GM21737 (cell line): ENCODE measurements around the gene SNRNP48.

ENCODE experiments used
- ATAC-seq: cut with Tn5 transposase; IDR thresholded peaks from one replicate; pipeline ENCODE4 v1.9.1; 2021; ENCODE audit warnings: mild to moderate bottlenecking, moderate library complexity; ENCODE audit not compliant: unreplicated experiment

Gene SNRNP48, protein sequence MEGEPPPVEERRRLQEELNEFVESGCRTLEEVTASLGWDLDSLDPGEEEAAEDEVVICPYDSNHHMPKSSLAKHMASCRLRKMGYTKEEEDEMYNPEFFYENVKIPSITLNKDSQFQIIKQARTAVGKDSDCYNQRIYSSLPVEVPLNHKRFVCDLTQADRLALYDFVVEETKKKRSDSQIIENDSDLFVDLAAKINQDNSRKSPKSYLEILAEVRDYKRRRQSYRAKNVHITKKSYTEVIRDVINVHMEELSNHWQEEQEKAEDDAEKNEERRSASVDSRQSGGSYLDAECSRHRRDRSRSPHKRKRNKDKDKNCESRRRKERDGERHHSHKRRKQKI

DNA sequence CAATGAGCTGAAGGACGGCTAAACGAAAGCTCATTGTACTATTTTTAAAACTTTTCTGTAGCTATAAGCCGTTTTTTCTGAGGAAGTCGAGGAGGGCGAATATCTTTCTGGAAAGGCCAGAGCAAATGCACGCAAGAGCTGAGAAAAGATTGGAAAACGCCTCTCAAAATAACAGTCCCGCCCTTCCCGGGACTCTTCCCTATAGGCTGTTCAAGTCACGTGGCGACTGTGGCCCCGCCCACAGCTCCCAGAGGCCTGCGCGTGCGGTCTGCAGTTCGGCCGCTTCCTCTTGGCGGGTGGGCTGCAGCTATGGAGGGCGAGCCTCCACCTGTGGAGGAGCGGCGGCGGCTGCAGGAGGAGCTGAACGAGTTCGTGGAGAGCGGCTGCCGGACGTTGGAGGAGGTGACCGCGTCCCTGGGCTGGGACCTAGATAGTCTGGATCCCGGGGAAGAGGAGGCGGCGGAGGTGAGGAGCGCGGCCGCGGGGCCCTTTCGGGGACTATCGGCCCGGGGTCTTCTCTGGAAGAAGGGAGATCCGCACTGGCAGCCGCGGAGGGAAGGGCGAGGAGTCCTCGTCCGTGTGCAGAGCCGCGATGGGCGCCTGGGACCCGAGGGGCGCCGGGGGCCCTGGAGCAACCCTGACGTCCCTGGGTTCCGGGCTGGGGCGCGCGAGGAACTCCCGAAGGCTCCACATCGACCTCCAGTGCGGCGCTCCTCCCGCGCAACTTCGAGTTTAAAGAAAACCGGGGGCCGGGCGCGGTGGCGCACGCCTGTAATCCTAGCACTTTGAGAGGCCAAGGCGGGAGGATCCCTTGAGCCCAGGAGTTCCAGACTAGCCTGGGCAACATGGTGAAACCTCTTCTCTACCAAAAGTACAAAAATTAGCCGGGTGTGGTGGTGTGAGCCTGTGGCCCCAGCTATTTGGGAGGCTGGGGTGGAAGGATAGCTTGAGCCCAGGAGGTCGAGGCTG is at the start of gene SNRNP48:
Gene SNRNP48 (plus strand): TSS at position 250 of the 969 bp plus-strand sequence. CDS start 60 bp downstream, at position 310.
- ATAC-seq = peak; percentile 100

GRCh38 chr6:7540595-7540994 is 49.4 kb upstream of the SNRNP48 start:
- ATAC-seq = no peak

DNA sequence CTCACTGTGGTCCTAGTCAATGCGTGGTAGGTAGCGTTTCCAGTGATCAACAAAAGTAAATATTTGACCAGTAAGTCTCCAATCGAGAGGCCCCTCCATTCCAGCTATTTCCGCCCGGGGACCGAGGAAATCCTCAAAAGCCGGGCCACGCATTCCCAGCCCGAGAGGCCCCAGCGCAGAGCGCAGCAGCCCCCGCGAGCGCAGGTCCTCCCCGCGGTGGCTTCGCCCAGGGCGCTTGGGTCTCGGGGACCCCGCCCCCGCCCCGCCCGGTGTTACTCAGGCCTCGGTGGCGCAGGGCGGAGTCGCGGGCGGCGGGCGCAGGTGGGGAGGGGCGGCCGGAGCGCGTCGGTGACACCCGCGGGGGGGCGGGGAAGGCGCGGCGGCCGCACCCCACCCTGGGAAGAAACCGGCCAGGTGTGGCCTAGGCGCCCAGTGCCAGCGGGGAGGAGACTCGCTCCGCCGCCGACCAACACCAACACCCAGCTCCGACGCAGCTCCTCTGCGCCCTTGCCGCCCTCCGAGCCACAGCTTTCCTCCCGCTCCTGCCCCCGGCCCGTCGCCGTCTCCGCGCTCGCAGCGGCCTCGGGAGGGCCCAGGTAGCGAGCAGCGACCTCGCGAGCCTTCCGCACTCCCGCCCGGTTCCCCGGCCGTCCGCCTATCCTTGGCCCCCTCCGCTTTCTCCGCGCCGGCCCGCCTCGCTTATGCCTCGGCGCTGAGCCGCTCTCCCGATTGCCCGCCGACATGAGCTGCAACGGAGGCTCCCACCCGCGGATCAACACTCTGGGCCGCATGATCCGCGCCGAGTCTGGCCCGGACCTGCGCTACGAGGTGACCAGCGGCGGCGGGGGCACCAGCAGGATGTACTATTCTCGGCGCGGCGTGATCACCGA is 48.6 kb upstream of the SNRNP48 start, which contains the start of gene DSP:
Gene DSP (plus strand): TSS at position 497 of the 890 bp plus-strand sequence. CDS start 245 bp downstream, at position 742.
- no peak for ATAC-seq

GRCh38 chr6:7542065-7542873 is 47.7 kb upstream of the SNRNP48 start:
- ATAC-seq = no peak

GRCh38 chr6:7542874-7543624 is 46.9 kb upstream of the SNRNP48 start:
- ATAC-seq = no peak

- ATAC-seq = no peak
Observed at GRCh38 chr6:7543789-7544424, 46.1 kb upstream of the SNRNP48 start.

DNA sequence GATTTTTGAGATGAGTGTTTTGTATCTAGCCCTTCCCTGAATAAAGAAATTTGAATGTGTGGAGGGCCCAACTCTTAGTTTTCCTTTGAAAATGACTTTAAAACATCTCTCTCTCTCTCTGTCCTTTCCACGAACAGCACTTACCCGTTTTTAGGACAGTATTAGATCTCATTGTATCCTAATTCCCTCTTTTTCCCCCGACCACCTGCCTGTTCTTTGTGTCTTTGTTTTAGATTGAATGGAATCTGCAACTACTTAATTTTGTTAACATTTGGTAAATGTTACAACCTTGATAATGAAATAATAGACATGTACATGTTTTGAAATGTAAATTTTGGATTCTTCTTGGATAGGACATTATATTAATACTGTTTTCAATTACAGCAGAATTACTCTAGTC is 45.4 kb upstream of the SNRNP48 start:
- no peak for ATAC-seq

GRCh38 chr6:7545316-7546019 is 44.5 kb upstream of the SNRNP48 start:
- ATAC-seq = no peak

- ATAC-seq = no peak
Observed at GRCh38 chr6:7546020-7546369, 44.0 kb upstream of the SNRNP48 start.

DNA sequence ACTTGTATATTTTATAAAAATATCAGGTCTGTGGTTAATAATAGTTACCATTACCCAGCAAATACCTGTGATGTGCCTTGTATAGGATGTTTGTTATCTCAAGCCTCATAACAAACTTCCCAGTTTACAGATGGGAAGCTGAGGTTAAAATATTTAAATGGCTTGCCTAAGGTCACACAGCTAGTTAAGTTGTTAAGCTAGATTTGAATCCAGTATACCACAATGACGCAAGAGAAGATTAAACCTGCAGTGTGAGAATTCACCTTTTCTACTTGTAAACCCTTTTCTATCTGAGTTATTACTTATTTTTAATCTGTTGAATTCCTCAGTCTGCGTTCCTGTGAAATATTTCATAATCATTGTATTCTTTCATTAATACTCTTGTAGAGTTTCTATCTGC is 43.6 kb upstream of the SNRNP48 start:
- no peak for ATAC-seq

GRCh38 chr6:7546896-7547295 is 43.1 kb upstream of the SNRNP48 start:
- ATAC-seq = no peak

DNA sequence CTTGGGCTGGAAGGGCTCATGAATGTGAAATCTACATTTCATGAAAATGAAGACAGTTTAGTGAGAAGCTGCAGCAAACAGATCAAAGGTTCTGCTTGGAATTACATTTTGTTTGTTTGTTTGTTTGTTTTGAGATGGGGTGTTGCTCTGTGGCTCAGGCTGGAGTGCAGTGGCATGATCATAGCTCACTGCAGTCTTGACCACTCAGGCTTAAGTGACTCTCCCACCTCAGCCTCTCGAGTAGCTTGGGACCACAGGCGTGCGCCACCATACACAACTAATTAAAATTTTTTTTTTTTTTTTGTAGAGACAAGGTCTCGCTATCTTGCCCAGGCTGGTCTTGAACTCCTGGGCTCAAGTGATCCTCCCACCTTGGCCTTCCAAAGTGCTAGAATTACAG is 42.7 kb upstream of the SNRNP48 start:
- ATAC-seq = no peak

DNA sequence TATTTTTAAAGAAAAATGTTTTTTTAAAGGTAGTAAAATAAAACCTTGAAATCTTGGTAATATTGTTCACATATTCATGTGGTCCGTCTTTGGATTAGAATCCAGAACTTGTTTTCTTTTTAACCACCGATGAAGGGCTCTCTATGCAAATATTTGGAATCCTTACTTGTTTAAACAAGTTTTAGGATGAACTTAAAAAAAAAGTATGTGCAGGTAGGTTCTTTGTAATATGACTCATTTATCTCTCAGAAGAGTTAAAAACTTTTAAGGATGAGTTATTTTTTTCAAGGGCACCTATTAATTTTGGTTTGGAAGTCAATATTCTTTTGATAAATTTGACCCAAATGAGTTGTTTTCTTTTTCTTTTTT is 39.6 kb upstream of the SNRNP48 start:
- no peak for ATAC-seq

DNA sequence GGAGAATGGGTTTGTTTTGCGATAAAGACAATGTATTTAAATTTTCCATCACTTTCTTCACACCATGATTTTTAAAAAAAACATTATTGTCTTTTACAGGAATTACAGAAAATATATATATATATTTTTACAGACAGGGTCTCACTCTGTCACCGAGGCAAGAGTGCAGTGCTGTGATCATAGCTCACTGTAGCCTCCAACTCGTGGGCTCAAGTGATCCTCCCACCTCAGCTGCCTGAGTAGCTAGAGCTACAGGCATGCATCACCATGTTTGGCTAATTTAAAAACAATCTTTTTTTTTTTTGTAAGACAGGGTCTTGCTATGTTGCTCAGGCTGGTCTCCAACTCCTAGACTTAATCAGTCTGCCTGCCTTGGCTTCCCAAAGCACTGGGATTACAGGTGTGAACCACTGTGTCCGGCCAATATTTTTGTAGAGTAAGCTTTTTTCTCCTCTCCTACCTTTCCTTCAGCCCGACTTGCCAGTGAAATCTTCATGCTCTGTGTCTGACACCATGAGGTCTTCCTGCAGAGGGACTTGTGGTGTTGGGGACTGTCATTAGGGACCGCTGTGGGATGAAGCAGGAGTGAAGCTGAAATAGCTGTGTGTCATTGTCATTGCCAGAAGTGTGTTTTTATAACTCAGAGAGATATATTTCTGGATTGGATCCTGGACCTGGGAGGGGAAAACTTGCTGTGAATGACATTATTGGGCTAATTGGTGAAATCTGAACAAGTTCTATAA is 35.3 kb upstream of the SNRNP48 start:
- no peak for ATAC-seq

- ATAC-seq = no peak
Observed at GRCh38 chr6:7555671-7556070, 34.3 kb upstream of the SNRNP48 start.

DNA sequence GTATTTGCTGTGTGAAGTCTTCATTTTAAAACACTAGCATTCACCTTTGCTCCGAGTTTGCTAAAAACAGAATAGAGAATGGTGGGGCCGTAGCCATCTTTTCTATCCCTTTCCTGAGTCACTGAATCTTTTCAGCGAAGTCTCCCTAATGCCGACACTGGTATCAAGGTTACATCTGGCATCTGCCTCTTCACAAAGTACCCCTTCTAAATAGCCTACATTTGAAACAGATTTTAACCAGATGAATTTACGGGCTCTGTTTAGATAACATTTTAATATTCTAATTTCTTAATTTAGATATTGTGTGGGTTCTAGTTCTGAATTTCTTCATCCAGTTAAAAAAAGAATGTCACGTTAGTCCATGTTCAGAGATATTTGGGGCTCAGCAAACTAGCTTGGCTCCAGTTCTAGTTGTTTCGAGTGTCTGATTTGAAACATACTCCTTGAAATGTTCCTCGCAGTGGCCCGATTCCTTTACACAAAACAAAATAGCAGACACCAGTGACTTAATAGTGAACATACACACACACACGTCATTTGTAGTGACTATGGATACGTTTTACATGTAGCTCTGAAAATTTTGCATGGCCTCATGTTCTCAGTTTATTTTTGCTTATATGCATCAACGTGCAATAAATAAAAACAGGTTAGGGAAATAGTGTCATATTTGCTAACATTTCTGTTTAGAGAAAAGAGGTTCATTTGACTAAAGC is 33.4 kb upstream of the SNRNP48 start:
- no peak for ATAC-seq

DNA sequence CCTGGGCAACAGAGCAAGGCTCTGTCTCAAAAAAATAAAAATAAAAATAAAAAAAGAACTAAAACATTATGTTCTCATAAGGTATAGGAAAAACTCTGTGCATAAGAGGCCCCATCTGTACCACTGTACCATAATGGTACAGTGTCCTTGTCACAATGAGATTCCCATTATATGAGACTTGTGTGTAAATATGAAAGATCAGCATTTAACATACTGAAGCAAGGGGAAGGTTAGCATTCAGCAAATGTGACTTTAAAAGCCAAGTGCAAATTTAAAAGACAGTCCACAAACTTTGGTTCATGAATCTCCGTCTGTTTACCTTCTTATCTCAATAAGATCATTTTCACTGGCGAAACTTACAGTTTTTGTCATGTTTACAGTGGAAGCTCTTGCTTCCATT is 32.3 kb upstream of the SNRNP48 start:
- ATAC-seq = no peak
